Neural crest cell (in vitro differentiated cells): ENCODE data around the gene CSH1. TPM values are rescaled to one million over a fixed set of nuclear protein-coding genes. Genes with fewer than 3 reads are reported as not detected.
"Not testable (repeated sequence)": the region's sequence is repeated elsewhere in the genome, so short reads cannot be mapped to it uniquely, and the experiment has no call there.

Source experiments
- DNase-seq: peaks from one replicate; pipeline ENCODE4 v3.0.0; 2021; ENCODE audit warnings: low read depth, mixed read lengths, low spot score
- H3K27ac Mint-ChIP-seq: one replicate; pipeline ENCODE4 v1.8.0; 2021; ENCODE audit warnings: mild to moderate bottlenecking, mixed read lengths; ENCODE audit not compliant: unreplicated experiment
- H3K27me3 Mint-ChIP-seq: 2 replicates; pipeline ENCODE4 v1.8.0; 2021; ENCODE audit warnings: low read depth, mild to moderate bottlenecking, mixed read lengths
- H3K36me3 Mint-ChIP-seq: 2 replicates; pipeline ENCODE4 v1.8.0; 2021; ENCODE audit warnings: low read depth, mild to moderate bottlenecking, mixed read lengths
- H3K4me1 Mint-ChIP-seq: 2 replicates; pipeline ENCODE4 v1.8.0; 2021; ENCODE audit warnings: mixed read lengths
- H3K4me3 Mint-ChIP-seq: one replicate; pipeline ENCODE4 v1.8.0; 2021; ENCODE audit warnings: mild to moderate bottlenecking, mixed read lengths
- H3K9me3 Mint-ChIP-seq: 2 replicates; pipeline ENCODE4 v1.8.0; 2021; ENCODE audit warnings: mixed read lengths
- CTCF ChIP-seq: fragments of 200-600 bp; sonication (generic); conservative IDR thresholded peaks from 2 replicates; pipeline ENCODE4 v1.5.0; 2021; ENCODE audit warnings: antibody characterized with exemption, mild to moderate bottlenecking
- total RNA-seq: library from RNA; stranded (reverse); gene quantifications from 2 replicates; pipeline ENCODE4 v1.2.1, GENCODE V29; 2021

CSH1 gene
- total RNA-seq, 1 donor from 2014 or later: not detected

- Mint-ChIP-seq H3K27ac (no peak within 1 kb of the TSS), H3K27me3 (peaks cover 26% of the 10 kb centered on the region), H3K4me1 (no peaks in the 10 kb centered on the region), H3K36me3 (no peaks in the 10 kb centered on the region), H3K4me3 (no peak within 1 kb of the TSS), H3K9me3 (no peaks in the 10 kb centered on the region)
- no peak for DNase-seq
- TF ChIP-seq CTCF: no peak
These were observed 14.8 kb upstream of the CSH1 start, which contains the start of gene CSHL1 for GRCh38 chr17:63911041-63911635. CSHL1 (minus strand) TSS chr17:63911258; CDS start chr17:63911196, 62 bp downstream.

GRCh38 chr17:63910096-63910495 is 13.7 kb upstream of the CSH1 start:
- DNase-seq: no peak
- no peak overlapping the region for H3K27ac Mint-ChIP-seq
- peaks cover 26% of the 10 kb centered on the region for H3K27me3 Mint-ChIP-seq
- no peaks in the 10 kb centered on the region for H3K4me1 Mint-ChIP-seq
- H3K4me3 Mint-ChIP-seq: no peak overlapping the region
- H3K9me3 Mint-ChIP-seq: no peaks in the 10 kb centered on the region
- no peak for TF ChIP-seq CTCF
- H3K36me3 Mint-ChIP-seq: no peaks in the 10 kb centered on the region

- H3K4me1 Mint-ChIP-seq, H3K36me3 Mint-ChIP-seq, H3K4me3 Mint-ChIP-seq, H3K27ac Mint-ChIP-seq, H3K9me3 Mint-ChIP-seq, DNase-seq: not testable (repeated sequence)
- H3K27me3 Mint-ChIP-seq: peaks cover 26% of the 10 kb centered on the region
These were observed 13.2 kb upstream of the CSH1 start for GRCh38 chr17:63909586-63909985.

GRCh38 chr17:63907161-63907778 is 10.9 kb upstream of the CSH1 start:
- H3K36me3 Mint-ChIP-seq, H3K9me3 Mint-ChIP-seq, DNase-seq, H3K4me3 Mint-ChIP-seq, H3K4me1 Mint-ChIP-seq, H3K27ac Mint-ChIP-seq: not testable (repeated sequence)
- TF ChIP-seq CTCF: peak; percentile 39
- H3K27me3 Mint-ChIP-seq: peaks cover 28% of the 10 kb centered on the region

- Mint-ChIP-seq H3K4me1 (peaks cover 13% of the 10 kb centered on the region), H3K27me3 (peaks cover 19% of the 10 kb centered on the region)
- DNase-seq, H3K4me3 Mint-ChIP-seq, H3K27ac Mint-ChIP-seq, H3K9me3 Mint-ChIP-seq, H3K36me3 Mint-ChIP-seq: not testable (repeated sequence)
These were observed 8.4 kb upstream of the CSH1 start for GRCh38 chr17:63904796-63905195.

- peak; percentile 65 for TF ChIP-seq CTCF
- H3K4me3 Mint-ChIP-seq, H3K27ac Mint-ChIP-seq, H3K9me3 Mint-ChIP-seq, H3K36me3 Mint-ChIP-seq: not testable (repeated sequence)
- Mint-ChIP-seq H3K27me3 (peaks cover 11% of the 10 kb centered on the region), H3K4me1 (peaks cover 14% of the 10 kb centered on the region)
- peak; percentile 20 for DNase-seq
These were observed 7.4 kb upstream of the CSH1 start for GRCh38 chr17:63903787-63904201.

- not testable (repeated sequence) for H3K27me3 Mint-ChIP-seq, H3K27ac Mint-ChIP-seq
These were observed 5.6 kb upstream of the CSH1 start for GRCh38 chr17:63901971-63902370.

GRCh38 chr17:63898899-63899798 is 2.8 kb upstream of the CSH1 start:
- H3K27ac Mint-ChIP-seq, H3K9me3 Mint-ChIP-seq, H3K4me3 Mint-ChIP-seq, DNase-seq, H3K27me3 Mint-ChIP-seq, H3K36me3 Mint-ChIP-seq: not testable (repeated sequence)
- peaks cover 14% of the 10 kb centered on the region for H3K4me1 Mint-ChIP-seq

More at GRCh38 chr17:63901971-63902370, 5.6 kb upstream of the CSH1 start:
- H3K9me3 Mint-ChIP-seq, DNase-seq, H3K4me3 Mint-ChIP-seq, H3K36me3 Mint-ChIP-seq: not testable (repeated sequence)
- H3K4me1 Mint-ChIP-seq: peaks cover 14% of the 10 kb centered on the region

GRCh38 chr17:63894821-63895220 is 1.6 kb downstream of the CSH1 start:
- H3K4me1 Mint-ChIP-seq, H3K27me3 Mint-ChIP-seq, DNase-seq, H3K36me3 Mint-ChIP-seq, H3K27ac Mint-ChIP-seq, H3K4me3 Mint-ChIP-seq, H3K9me3 Mint-ChIP-seq: not testable (repeated sequence)
